ENCODE measurements around the gene VTN. TPM values are rescaled to one million over a fixed set of nuclear protein-coding genes. Genes with fewer than 3 reads are reported as not detected.

VTN gene
- total RNA-seq, 1 donor from 2014 or later = 1.3 TPM

DNA sequence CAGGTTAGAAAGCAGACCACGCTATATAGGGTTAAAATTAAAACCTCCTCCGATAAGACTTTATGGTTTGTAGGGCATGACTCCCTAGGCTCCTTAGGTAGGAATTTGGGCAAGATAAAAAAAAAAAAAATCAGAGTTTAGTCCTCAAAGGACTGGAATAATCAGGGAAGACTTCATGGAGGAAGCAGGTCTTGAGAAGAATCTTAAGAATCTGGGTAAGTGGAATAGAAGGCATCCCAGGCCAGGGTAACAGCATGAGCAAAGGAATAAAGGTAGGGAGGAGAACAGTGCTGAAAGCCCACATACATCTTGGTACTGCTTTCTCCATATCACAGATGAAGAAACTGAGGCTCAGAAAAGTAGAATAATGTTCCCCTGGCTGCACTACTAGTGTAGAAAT lies 20.5 kb upstream of the VTN start:
- ATAC-seq (no peak), DNase-seq (no peak)
- peaks cover 2% of the 10 kb centered on the region for H3K4me1 ChIP-seq
- no peaks in the 10 kb centered on the region for H3K9me3 ChIP-seq
- H3K36me3 ChIP-seq = peaks cover 88% of the 10 kb centered on the region
- no peak overlapping the region for H3K27ac ChIP-seq
- H3K27me3 ChIP-seq (ENCODE audit: low read depth) = no peaks in the 10 kb centered on the region
- intact Hi-C loops (cut with DNase I) = no loop called here
- H3K4me3 ChIP-seq = no peak overlapping the region
- TF ChIP-seq, protein P1, sequence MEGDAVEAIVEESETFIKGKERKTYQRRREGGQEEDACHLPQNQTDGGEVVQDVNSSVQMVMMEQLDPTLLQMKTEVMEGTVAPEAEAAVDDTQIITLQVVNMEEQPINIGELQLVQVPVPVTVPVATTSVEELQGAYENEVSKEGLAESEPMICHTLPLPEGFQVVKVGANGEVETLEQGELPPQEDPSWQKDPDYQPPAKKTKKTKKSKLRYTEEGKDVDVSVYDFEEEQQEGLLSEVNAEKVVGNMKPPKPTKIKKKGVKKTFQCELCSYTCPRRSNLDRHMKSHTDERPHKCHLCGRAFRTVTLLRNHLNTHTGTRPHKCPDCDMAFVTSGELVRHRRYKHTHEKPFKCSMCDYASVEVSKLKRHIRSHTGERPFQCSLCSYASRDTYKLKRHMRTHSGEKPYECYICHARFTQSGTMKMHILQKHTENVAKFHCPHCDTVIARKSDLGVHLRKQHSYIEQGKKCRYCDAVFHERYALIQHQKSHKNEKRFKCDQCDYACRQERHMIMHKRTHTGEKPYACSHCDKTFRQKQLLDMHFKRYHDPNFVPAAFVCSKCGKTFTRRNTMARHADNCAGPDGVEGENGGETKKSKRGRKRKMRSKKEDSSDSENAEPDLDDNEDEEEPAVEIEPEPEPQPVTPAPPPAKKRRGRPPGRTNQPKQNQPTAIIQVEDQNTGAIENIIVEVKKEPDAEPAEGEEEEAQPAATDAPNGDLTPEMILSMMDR (IDR thresholded peaks at IDR 0.05) = no peak

GRCh38 chr17:28390141-28390540 lies 20.0 kb upstream of the VTN start:
- H3K4me1 ChIP-seq = peaks cover 6% of the 10 kb centered on the region
- H3K36me3 ChIP-seq = peaks cover 83% of the 10 kb centered on the region
- TF ChIP-seq, protein P1 (IDR thresholded peaks at IDR 0.05) = no peak

DNA sequence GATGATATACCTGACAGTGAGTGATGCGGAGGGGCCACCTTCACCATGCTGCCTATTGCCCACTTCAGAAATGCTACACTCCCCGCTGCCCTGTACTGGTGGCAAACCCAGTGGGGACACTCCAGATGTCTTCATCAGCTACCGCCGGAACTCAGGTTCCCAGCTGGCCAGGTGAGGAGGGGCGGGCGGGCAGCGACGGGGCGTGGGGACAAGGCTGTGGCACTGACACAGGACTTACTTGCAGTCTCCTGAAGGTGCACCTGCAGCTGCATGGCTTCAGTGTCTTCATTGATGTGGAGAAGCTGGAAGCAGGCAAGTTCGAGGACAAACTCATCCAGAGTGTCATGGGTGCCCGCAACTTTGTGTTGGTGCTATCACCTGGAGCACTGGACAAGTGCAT lies 18.0 kb upstream of the VTN start:
- Histone ChIP-seq H3K27me3 (ENCODE audit: low read depth) (no peaks in the 10 kb centered on the region), H3K4me1 (peaks cover 17% of the 10 kb centered on the region), H3K36me3 (peaks cover 65% of the 10 kb centered on the region), H3K9me3 (no peaks in the 10 kb centered on the region), H3K4me3 (no peak overlapping the region), H3K27ac (no peak overlapping the region)
- no peak for DNase-seq
- intact Hi-C loops (cut with DNase I) = no loop called here
- TF ChIP-seq, protein P1 (IDR thresholded peaks at IDR 0.05) = no peak
- no peak for ATAC-seq

More at GRCh38 chr17:28390141-28390540, 20.0 kb upstream of the VTN start:
- ATAC-seq (no peak), DNase-seq (no peak)
- H3K4me3 ChIP-seq = no peak overlapping the region
- intact Hi-C loops (cut with DNase I) = no loop called here
- H3K9me3 ChIP-seq = no peaks in the 10 kb centered on the region
- H3K27ac ChIP-seq = no peak overlapping the region
- H3K27me3 ChIP-seq (ENCODE audit: low read depth) = no peaks in the 10 kb centered on the region

GRCh38 chr17:28386391-28386790 lies 16.3 kb upstream of the VTN start:
- intact Hi-C loops (cut with DNase I) = no loop called here
- ATAC-seq (no peak), DNase-seq (no peak)
- H3K27me3 ChIP-seq (ENCODE audit: low read depth) = no peaks in the 10 kb centered on the region
- no peak overlapping the region for H3K4me3 ChIP-seq
- H3K9me3 ChIP-seq = no peaks in the 10 kb centered on the region
- TF ChIP-seq, protein P1 (IDR thresholded peaks at IDR 0.05) = no peak
- no peak overlapping the region for H3K27ac ChIP-seq
- H3K4me1 ChIP-seq = peaks cover 21% of the 10 kb centered on the region
- peaks cover 48% of the 10 kb centered on the region for H3K36me3 ChIP-seq

GRCh38 chr17:28385406-28385805 lies 15.3 kb upstream of the VTN start:
- H3K9me3 ChIP-seq = no peaks in the 10 kb centered on the region
- H3K36me3 ChIP-seq = peaks cover 38% of the 10 kb centered on the region
- H3K4me1 ChIP-seq = peaks cover 30% of the 10 kb centered on the region
- no peaks in the 10 kb centered on the region for H3K27me3 ChIP-seq (ENCODE audit: low read depth)
- intact Hi-C loops (cut with DNase I) = no loop called here
- DNase-seq = peak; percentile 49
- ATAC-seq = no peak
- H3K4me3 ChIP-seq = peak overlapping the region; percentile 65
- H3K27ac ChIP-seq = peak overlapping the region; percentile 66
- TF ChIP-seq, protein P1 (IDR thresholded peaks at IDR 0.05) = no peak

GRCh38 chr17:28385037-28385400 lies 14.9 kb upstream of the VTN start:
- peak overlapping the region; percentile 66 for H3K27ac ChIP-seq
- intact Hi-C loops (cut with DNase I) = no loop called here
- ATAC-seq (peak; percentile 44 to 59), DNase-seq (peak; percentile 66)
- peaks cover 32% of the 10 kb centered on the region for H3K4me1 ChIP-seq
- H3K27me3 ChIP-seq (ENCODE audit: low read depth) = no peaks in the 10 kb centered on the region
- H3K9me3 ChIP-seq = no peaks in the 10 kb centered on the region
- H3K36me3 ChIP-seq = peaks cover 34% of the 10 kb centered on the region
- TF ChIP-seq, protein P1 (IDR thresholded peaks at IDR 0.05) = no peak
- H3K4me3 ChIP-seq = peak overlapping the region; percentile 65

All from lower lobe of right lung (tissue), 2 donors.